DMS 273 treated with DMSO at 0.1 percent for 48 hours (cell line): ENCODE data around the gene UPP2.

Experiments
- DNase-seq: peaks from one replicate; lab custom pipeline; 2025; lab: John Stamatoyannopoulos, UW

UPP2 gene

GRCh38 chr2:158101384-158101926, at the start of gene UPP2:
UPP2 (plus strand) TSS chr2:158101876; CDS start chr2:158102064, 188 bp downstream.
- DNase-seq, result no peak

GRCh38 chr2:158052761-158053160, 48.9 kb upstream of the UPP2 start:
- no peak for DNase-seq

GRCh38 chr2:158056875-158057274, 44.8 kb upstream of the UPP2 start:
- no peak for DNase-seq

GRCh38 chr2:158060160-158060834, 41.4 kb upstream of the UPP2 start:
- no peak for DNase-seq

GRCh38 chr2:158060835-158061435, 40.7 kb upstream of the UPP2 start:
- no peak for DNase-seq

- DNase-seq, result no peak
Observed at GRCh38 chr2:158061763-158062162, 39.9 kb upstream of the UPP2 start.

GRCh38 chr2:158066046-158066713, 35.5 kb upstream of the UPP2 start:
- no peak for DNase-seq

- DNase-seq, result no peak
Observed at GRCh38 chr2:158071018-158071417, 30.7 kb upstream of the UPP2 start.

GRCh38 chr2:158072361-158072760, 29.3 kb upstream of the UPP2 start:
- DNase-seq, result no peak

GRCh38 chr2:158079672-158080071, 22.0 kb upstream of the UPP2 start:
- no peak for DNase-seq

- DNase-seq, result no peak
Observed at GRCh38 chr2:158088093-158088492, 13.6 kb upstream of the UPP2 start.

- no peak for DNase-seq
Observed at GRCh38 chr2:158089322-158089721, 12.4 kb upstream of the UPP2 start.

- DNase-seq, result no peak
Observed at GRCh38 chr2:158091647-158092046, 10.0 kb upstream of the UPP2 start.

- DNase-seq, result no peak
Observed at GRCh38 chr2:158094487-158095092, 7.1 kb upstream of the UPP2 start.

GRCh38 chr2:158095269-158095668, 6.4 kb upstream of the UPP2 start:
- DNase-seq, result no peak

- DNase-seq, result no peak
Observed at GRCh38 chr2:158095912-158096311, 5.8 kb upstream of the UPP2 start.

- no peak for DNase-seq
Observed at GRCh38 chr2:158097481-158097880, 4.2 kb upstream of the UPP2 start.

GRCh38 chr2:158098178-158098577, 3.5 kb upstream of the UPP2 start:
- DNase-seq, result no peak

- DNase-seq, result no peak
Observed at GRCh38 chr2:158099716-158100115, 2.0 kb upstream of the UPP2 start.

GRCh38 chr2:158100411-158100810, 1.3 kb upstream of the UPP2 start:
- DNase-seq, result no peak

- DNase-seq, result no peak
Observed at GRCh38 chr2:158102446-158102845, 770 bp downstream of the UPP2 start.

GRCh38 chr2:158103411-158104012, 1.8 kb downstream of the UPP2 start:
- DNase-seq, result no peak
